Measurements from ENCODE around the gene VOPP1.

Gene VOPP1

GRCh38 chr7:55481155-55481554 lies 91.1 kb downstream of the VOPP1 start:
- no peak for TF ChIP-seq CTCF (IDR thresholded peaks at IDR 0.05)
- H3K4me3 ChIP-seq = no peak overlapping the region
- peak; percentile 41 for DNase-seq (ENCODE audit: low spot score)
- H3K27ac ChIP-seq = no peak overlapping the region

GRCh38 chr7:55478700-55479099 lies 93.6 kb downstream of the VOPP1 start:
- no peak for TF ChIP-seq CTCF (IDR thresholded peaks at IDR 0.05)
- H3K27ac ChIP-seq = no peak overlapping the region
- DNase-seq (ENCODE audit: low spot score) = peak; percentile 28
- H3K4me3 ChIP-seq = no peak overlapping the region

- Histone ChIP-seq H3K4me3 (no peak overlapping the region), H3K27ac (no peak overlapping the region)
- no peak for TF ChIP-seq CTCF (IDR thresholded peaks at IDR 0.05)
- peak; percentile 59 for DNase-seq (ENCODE audit: low spot score)
These were observed 94.4 kb downstream of the VOPP1 start for GRCh38 chr7:55477781-55478374.

- TF ChIP-seq CTCF (IDR thresholded peaks at IDR 0.05) = no peak
- peak; percentile 66 for DNase-seq (ENCODE audit: low spot score)
- no peak overlapping the region for H3K4me3 ChIP-seq
- no peak overlapping the region for H3K27ac ChIP-seq
These were observed 95.2 kb downstream of the VOPP1 start for GRCh38 chr7:55476852-55477780.

GRCh38 chr7:55475855-55476803 lies 96.2 kb downstream of the VOPP1 start:
- peak; percentile 61 for DNase-seq (ENCODE audit: low spot score)
- no peak for TF ChIP-seq CTCF (IDR thresholded peaks at IDR 0.05)
- H3K27ac ChIP-seq = no peak overlapping the region
- no peak overlapping the region for H3K4me3 ChIP-seq

- Histone ChIP-seq H3K27ac (no peak overlapping the region), H3K4me3 (no peak overlapping the region)
- TF ChIP-seq CTCF (IDR thresholded peaks at IDR 0.05) = no peak
- no peak for DNase-seq (ENCODE audit: low spot score)
These were observed 97.1 kb downstream of the VOPP1 start for GRCh38 chr7:55474944-55475854.

All from coronary artery (tissue), 2 donors.